Lower leg skin (tissue), 4 donors: ENCODE results near the gene TRIM65. TPM values are rescaled to one million over a fixed set of nuclear protein-coding genes. Genes with fewer than 3 reads are reported as not detected.
A peak's percentile ranks its signal among the peaks of the same experiment; 100 is the strongest.

Experiments used
- DNase-seq, 2 donors: peaks; one replicate each; pipeline ENCODE4 v3.0.0-alpha.2; 2019; ENCODE audit warnings: low spot score in 2 of 2
- H3K4me3 ChIP-seq: fragments of 200-600 bp; sonication (generic); 2 replicates; pipeline ENCODE4 v1.5.1; 2017; ENCODE audit warnings: mild to moderate bottlenecking, low read depth; ENCODE audit not compliant: poor library complexity, severe bottlenecking
- POLR2A ChIP-seq, 2 donors: fragments of 450-650 bp; IDR thresholded peaks; one replicate each; pipeline ENCODE4 v1.6.1; 2016 to 2017; ENCODE audit warnings: antibody characterized with exemption in 2 of 2, mild to moderate bottlenecking in 1 of 2, moderate library complexity in 1 of 2
- whole genome bisulfite sequencing, 2 donors: methylation state at CpG; one replicate each; pipeline ENCODE4 v1.1.5; 2018; 5-methylcytosine and 5-hydroxymethylcytosine counted together
- intact Hi-C: fragments of 100-400 bp; cut with DNase I; formaldehyde crosslinking; loops from one replicate; pipeline ENCODE4 v1.15.0; 2023; ENCODE audit warnings: low total_unique reads
- total RNA-seq, 4 donors: library from RNA; depleted of rRNA; stranded (reverse); fragments of >200 nt; gene quantifications; one replicate each; pipeline ENCODE4 v1.1.0, GENCODE V29; 2016
- TF ChIP-seq, protein P1 (sequence below), 3 donors: fragments of 450-650 bp; IDR thresholded peaks; one replicate each; pipeline ENCODE4 v1.5.1; 2016; ENCODE audit warnings: antibody characterized with exemption in 3 of 3, mild to moderate bottlenecking in 3 of 3, moderate library complexity in 2 of 3

The TRIM65 gene
- total RNA-seq, 4 donors from 2014 or later, result 23.1 to 36.3 (median 32.2) TPM

DNA sequence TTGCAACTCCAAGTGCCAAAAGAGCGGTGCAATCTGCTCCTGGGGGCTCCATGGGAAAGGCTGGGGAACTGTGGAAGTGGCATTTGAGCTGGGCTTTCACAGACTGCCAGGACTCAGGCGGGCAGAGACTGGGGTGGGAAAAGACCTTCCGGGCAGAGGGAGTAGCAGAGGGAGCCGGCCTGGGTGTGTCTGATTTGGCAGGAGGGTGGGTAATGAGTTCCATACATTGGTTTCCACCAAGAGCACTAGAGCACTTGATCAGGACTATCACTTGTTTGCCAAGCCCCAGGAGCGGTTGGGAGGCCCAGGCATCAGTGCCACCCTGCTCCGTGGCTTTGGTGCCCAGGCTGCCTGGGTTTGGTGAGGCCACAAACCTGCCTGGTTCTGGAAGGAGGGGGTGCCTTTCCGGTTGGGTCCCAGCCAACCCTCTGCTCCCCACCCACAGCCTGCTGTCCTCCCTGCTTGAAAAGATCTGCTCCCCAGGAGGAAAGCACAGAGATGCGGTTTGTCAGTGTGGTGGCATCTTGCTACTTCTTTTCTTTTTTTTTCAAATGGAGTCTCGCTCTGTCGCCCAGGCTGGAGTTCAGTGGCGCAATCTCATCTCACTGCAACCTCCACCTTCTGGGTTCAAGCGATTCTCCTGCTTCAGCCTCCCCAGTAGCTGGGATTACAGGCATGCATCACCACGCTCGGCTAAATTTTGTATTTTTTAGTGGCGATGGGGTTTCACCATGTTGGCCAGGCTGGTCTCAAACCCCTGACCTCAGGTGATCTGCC is 14.9 kb downstream of the TRIM65 start:
- 45 to 59% methylated on average over 15 of the region's 15 CpGs for WGBS, 2 donors
- TF ChIP-seq POLR2A (IDR thresholded peaks at IDR 0.05), result no peak
- TF ChIP-seq, protein P1, sequence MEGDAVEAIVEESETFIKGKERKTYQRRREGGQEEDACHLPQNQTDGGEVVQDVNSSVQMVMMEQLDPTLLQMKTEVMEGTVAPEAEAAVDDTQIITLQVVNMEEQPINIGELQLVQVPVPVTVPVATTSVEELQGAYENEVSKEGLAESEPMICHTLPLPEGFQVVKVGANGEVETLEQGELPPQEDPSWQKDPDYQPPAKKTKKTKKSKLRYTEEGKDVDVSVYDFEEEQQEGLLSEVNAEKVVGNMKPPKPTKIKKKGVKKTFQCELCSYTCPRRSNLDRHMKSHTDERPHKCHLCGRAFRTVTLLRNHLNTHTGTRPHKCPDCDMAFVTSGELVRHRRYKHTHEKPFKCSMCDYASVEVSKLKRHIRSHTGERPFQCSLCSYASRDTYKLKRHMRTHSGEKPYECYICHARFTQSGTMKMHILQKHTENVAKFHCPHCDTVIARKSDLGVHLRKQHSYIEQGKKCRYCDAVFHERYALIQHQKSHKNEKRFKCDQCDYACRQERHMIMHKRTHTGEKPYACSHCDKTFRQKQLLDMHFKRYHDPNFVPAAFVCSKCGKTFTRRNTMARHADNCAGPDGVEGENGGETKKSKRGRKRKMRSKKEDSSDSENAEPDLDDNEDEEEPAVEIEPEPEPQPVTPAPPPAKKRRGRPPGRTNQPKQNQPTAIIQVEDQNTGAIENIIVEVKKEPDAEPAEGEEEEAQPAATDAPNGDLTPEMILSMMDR (IDR thresholded peaks at IDR 0.05), result no peak
- intact Hi-C loops, result no loop called here
- no peak for DNase-seq
- H3K4me3 ChIP-seq, result no peak overlapping the region

DNA sequence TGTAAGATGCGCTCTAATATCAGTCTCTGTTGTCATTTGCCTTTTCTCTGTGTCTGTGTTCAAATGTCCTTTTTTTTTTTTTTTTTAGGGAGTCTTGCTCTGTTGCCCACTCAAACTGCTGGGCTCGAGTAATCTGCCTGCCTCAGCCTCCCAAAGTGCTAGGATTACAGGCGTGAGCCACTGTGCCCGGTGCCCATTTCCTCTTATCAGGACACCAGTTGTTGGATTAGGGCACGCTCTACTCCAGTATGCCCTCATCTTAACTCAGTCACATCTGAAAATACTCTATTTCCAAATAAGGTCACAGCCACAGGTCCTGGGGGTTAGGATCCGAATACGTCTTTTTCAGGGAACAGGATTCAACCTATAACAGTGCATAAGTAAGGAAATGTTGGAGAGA is 16.5 kb downstream of the TRIM65 start:
- H3K4me3 ChIP-seq, result no peak overlapping the region
- WGBS, 2 donors, result 74 to 76% methylated on average over 7 of the region's 7 CpGs
- intact Hi-C loops, result no loop called here
- no peak for DNase-seq
- TF ChIP-seq, protein P1 (IDR thresholded peaks at IDR 0.05), result no peak
- no peak for TF ChIP-seq POLR2A (IDR thresholded peaks at IDR 0.05)

DNA sequence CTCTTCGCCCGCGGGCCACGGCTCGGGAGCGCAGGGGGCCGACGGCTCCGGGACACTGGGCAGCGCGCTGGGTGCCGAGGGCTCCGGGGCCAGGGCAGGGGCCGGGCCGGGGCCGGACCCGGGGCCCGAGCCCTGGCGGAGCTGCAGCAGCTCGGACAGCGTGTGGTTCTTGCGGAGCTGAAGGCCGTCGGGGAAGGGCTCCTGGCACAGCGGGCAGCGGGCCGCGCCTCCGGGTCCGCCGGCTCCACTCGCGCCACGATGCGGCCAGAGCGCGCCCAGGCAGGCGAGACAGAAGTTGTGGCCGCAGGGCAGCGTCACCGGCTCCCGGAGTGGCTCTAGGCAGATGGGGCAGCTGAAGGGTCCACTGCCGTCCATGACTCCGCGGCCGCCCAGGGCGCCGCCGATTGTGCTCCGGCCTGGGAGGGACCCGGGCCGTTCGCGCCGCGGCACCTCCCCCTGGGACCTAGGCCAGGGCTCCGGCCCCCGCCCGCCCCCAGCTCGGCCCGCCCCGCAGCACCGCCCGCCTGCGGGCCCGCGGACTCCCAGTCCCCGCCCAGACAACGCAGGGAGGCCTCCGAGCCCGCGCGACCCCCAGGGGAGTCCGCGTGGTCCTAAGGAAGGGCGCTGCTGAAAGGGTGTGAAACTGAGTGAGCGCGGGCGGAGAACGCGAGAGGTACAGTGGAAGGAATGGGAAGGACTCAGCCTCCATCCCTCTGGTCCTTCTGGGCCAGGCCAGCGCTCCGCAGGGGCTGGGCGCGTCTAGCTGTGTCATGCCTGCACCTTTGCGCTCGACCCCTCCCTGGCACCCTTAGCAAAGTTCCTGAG is 18.4 kb downstream of the TRIM65 start, which contains the start of gene TRIM47:
TSS of gene TRIM47 (minus strand) at position 408 of the 825 bp plus-strand sequence. CDS start at position 375, 33 bp downstream.
- peak in 1 of 2 donors; percentile 94 for DNase-seq
- H3K4me3 ChIP-seq, result peak within 1 kb of the TSS; percentile 81
- TF ChIP-seq, protein P1 (IDR thresholded peaks at IDR 0.05), result no peak
- TF ChIP-seq POLR2A (IDR thresholded peaks at IDR 0.05), result peak in 1 of 2 donors; percentile 59
- intact Hi-C loops, result no loop called here
- WGBS, 2 donors, result 1 to 4% methylated on average over 19 to 38 of the region's 87 CpGs

DNA sequence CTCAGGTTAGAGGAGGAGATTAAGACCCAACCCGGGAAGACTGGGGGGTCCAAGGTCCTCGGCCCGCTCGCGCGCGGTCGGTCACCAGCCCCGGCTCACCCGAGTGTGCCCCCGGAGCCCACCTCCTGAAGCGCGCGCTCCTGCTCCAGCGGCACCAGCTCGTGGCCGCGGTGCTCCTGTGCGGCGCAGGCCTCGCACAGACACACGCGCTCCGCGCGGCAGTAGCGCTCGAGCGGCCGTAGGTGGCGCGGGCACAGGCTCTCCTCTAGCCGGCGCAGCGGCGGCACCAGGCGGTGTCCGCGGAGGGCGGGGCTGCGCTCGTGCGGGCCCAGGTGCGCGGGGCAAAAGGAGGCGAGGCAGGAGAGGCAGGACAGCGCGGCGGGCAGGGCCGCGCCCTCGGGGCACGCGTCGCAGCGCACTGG is 19.0 kb downstream of the TRIM65 start:
- no peak for TF ChIP-seq POLR2A (IDR thresholded peaks at IDR 0.05)
- TF ChIP-seq, protein P1 (IDR thresholded peaks at IDR 0.05), result no peak
- intact Hi-C loops, result no loop called here
- DNase-seq, result peak in 1 of 2 donors; percentile 92
- peak overlapping the region; percentile 81 for H3K4me3 ChIP-seq
- 0% methylated on average over 11 to 13 of the region's 56 CpGs for WGBS, 2 donors

DNA sequence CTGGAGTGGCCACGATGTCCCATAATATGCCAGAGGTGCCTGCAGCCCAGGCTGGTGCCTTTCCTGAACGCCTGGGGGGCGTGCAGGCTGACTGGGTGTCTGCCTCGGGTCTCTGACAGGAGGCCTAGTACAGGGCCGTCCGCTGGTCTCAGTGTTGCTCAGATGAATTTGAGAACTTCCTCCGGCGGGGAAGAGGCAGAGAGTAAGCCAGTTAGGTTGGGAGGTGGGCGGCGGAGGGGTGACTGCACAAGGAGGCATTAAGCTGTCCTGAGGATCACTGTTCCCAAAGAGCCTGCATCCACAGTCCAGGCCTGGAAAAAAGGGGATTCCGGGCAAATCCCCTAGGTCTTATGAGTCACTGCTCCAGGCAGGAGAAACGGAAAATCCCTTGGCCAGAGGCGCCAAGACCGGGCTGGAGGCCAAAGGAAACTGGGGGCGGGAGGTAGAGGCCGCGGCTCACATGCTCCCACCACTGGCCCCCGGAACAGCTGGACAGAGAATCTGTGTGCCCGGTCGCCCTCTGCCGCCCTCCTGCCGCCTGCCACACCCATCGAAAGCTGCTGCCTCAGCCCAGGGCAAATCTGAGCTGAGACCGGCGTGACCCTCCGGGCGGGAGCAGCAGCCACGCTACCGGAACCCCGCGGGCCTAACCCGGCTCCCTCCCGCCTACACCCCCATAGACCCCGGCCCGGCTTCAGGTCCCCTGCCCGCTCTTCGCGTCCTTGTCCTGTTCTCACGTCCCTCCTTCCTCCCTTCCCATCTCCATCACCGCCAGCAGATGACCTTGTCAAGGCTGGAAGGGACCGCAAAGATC is 19.6 kb downstream of the TRIM65 start:
- TF ChIP-seq POLR2A (IDR thresholded peaks at IDR 0.05), result no peak
- TF ChIP-seq, protein P1 (IDR thresholded peaks at IDR 0.05), result no peak
- WGBS, 2 donors, result 2% methylated on average over 36 of the region's 41 CpGs
- intact Hi-C loops, result no loop called here
- peak overlapping the region; percentile 81 for H3K4me3 ChIP-seq
- peak; percentile 90 to 98 for DNase-seq
